ENCODE measurements around the gene APH1A.

Gene APH1A

GRCh38 chr1:150259217-150259616, 9.6 kb downstream of the APH1A start:
- TF ChIP-seq MAX (IDR thresholded peaks at IDR 0.05) (no peak), REST (IDR thresholded peaks at IDR 0.05; ENCODE audit: low read depth) (no peak), CREB1 (IDR thresholded peaks at IDR 0.05; ENCODE audit: low read depth) (no peak), YY1 (IDR thresholded peaks at IDR 0.05; ENCODE audit: low read depth) (no peak), EP300 (IDR thresholded peaks at IDR 0.05; ENCODE audit: borderline replicate concordance) (no peak), FOXM1 (IDR thresholded peaks at IDR 0.05; ENCODE audit: borderline replicate concordance, low read depth) (no peak), USF1 (IDR thresholded peaks at IDR 0.05) (no peak), TEAD4 (IDR thresholded peaks at IDR 0.05) (no peak), CEBPB (IDR thresholded peaks at IDR 0.05) (no peak)

- TF ChIP-seq CREB1 (IDR thresholded peaks at IDR 0.05; ENCODE audit: low read depth) = no peak
- TF ChIP-seq EP300 (IDR thresholded peaks at IDR 0.05; ENCODE audit: borderline replicate concordance) = no peak
- TF ChIP-seq FOXM1 (IDR thresholded peaks at IDR 0.05; ENCODE audit: borderline replicate concordance, low read depth) = no peak
- no peak for TF ChIP-seq CEBPB (IDR thresholded peaks at IDR 0.05)
- no peak for TF ChIP-seq TEAD4 (IDR thresholded peaks at IDR 0.05)
- no peak for TF ChIP-seq NFIC (IDR thresholded peaks at IDR 0.05)
- TF ChIP-seq TCF12 (IDR thresholded peaks at IDR 0.05; ENCODE audit: low read depth) = no peak
- TF ChIP-seq REST (IDR thresholded peaks at IDR 0.05; ENCODE audit: low read depth) = no peak
- no peak for TF ChIP-seq ZBTB7A (IDR thresholded peaks at IDR 0.05; ENCODE audit: low read depth)
- TF ChIP-seq RAD21 (IDR thresholded peaks at IDR 0.05; ENCODE audit: low read depth) = no peak
- TF ChIP-seq EGR1 (IDR thresholded peaks at IDR 0.05) = no peak
- no peak for TF ChIP-seq MAX (IDR thresholded peaks at IDR 0.05)
- no peak for TF ChIP-seq YY1 (IDR thresholded peaks at IDR 0.05; ENCODE audit: low read depth)
- no peak for TF ChIP-seq TAF1 (IDR thresholded peaks at IDR 0.05; ENCODE audit: low read depth)
- TF ChIP-seq USF1 (IDR thresholded peaks at IDR 0.05) = no peak
Measured at GRCh38 chr1:150257624-150258585, 10.9 kb downstream of the APH1A start, which contains the start of gene CA14. Gene CA14 (plus strand): TSS chr1:150257774. CDS start chr1:150258129, 355 bp downstream.

GRCh38 chr1:150256554-150257341, 12.1 kb downstream of the APH1A start:
- TF ChIP-seq REST (IDR thresholded peaks at IDR 0.05; ENCODE audit: low read depth) (no peak), CREB1 (IDR thresholded peaks at IDR 0.05; ENCODE audit: low read depth) (no peak), FOXM1 (IDR thresholded peaks at IDR 0.05; ENCODE audit: borderline replicate concordance, low read depth) (no peak), MAX (IDR thresholded peaks at IDR 0.05) (no peak), TEAD4 (IDR thresholded peaks at IDR 0.05) (no peak), RAD21 (IDR thresholded peaks at IDR 0.05; ENCODE audit: low read depth) (no peak), EP300 (IDR thresholded peaks at IDR 0.05; ENCODE audit: borderline replicate concordance) (no peak), EGR1 (IDR thresholded peaks at IDR 0.05) (no peak), YY1 (IDR thresholded peaks at IDR 0.05; ENCODE audit: low read depth) (no peak), ZBTB7A (IDR thresholded peaks at IDR 0.05; ENCODE audit: low read depth) (no peak)

Measured in Ishikawa (cell line).